Measurements from ENCODE around the gene FEZ2. TPM values are rescaled to one million over a fixed set of nuclear protein-coding genes. Genes with fewer than 3 reads are reported as not detected.
"Not testable (repeated sequence)": the region's sequence is repeated elsewhere in the genome, so short reads cannot be mapped to it uniquely, and the experiment has no call there.

FEZ2 gene, protein sequence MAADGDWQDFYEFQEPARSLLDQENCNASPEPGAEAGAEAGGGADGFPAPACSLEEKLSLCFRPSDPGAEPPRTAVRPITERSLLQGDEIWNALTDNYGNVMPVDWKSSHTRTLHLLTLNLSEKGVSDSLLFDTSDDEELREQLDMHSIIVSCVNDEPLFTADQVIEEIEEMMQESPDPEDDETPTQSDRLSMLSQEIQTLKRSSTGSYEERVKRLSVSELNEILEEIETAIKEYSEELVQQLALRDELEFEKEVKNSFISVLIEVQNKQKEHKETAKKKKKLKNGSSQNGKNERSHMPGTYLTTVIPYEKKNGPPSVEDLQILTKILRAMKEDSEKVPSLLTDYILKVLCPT
- 38.8 TPM for total RNA-seq

DNA sequence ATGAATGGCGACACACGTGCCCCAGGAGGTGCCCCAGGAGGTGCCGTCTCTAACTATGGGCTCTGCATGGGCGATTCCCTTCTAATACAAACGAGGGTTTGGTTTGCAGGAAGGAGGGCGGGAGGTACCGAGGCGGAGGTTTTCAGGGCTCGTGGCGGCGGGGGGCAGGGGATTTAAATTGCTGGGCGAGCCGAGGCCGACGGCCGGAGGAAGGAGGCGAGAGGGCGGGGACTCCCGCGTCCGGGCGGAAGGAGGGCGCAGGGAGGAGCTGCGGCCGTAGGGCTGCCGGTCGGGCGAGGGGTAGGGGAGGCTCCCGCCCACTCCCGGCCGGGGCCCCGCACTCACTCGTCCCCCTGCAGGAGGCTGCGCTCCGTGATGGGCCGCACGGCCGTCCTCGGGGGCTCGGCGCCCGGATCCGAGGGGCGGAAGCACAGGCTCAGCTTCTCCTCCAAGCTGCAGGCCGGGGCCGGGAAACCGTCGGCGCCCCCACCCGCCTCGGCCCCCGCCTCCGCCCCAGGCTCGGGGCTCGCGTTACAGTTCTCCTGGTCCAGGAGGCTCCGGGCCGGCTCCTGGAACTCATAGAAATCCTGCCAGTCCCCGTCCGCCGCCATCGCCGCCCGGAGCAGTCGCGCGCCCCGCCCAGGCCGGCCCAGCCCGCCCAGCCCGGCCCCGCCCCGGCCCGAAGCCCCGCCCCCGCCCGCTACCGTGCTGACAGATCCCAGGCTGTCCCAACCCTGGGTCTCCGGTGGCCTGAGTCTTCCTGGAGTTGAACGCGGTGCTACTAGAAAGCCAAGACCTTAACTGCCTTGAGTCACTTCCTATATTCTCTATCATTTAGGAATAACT is at the start of gene FEZ2:
TSS of gene FEZ2 (minus strand) at position 637 of the 846 bp plus-strand sequence. CDS start at position 611, 26 bp downstream.
- DNase-seq (ENCODE audit: low spot score): peak; percentile 66

DNA sequence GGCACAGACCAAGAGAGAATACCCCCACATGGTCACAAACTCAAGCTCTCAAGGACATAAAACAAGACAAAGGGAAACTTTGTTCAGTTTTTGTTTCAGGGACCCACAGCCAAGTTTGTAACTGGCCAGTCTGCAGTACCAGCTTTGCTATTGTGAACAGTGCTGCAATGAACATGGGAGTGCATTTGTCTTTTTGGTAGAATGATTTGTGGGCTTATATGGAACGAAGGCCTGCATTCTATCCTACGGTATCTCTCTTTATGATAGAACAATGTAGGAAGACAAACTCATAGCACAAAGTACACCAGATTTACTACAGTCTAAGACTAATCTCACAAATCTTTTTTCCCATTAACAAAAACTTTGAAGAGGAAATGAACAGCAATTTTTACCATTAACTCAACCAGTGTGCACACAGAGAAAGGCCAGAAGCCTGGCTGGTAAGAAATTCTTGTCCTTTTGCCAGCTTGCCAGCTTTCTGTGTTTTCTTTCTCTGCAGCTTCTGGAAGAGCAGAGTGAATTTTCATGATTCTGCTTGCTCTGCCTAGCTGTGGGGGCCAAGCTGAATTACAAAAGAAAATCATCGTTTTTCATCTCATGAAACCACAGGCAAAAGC is 37.1 kb upstream of the FEZ2 start:
- DNase-seq (ENCODE audit: low spot score): no peak

DNA sequence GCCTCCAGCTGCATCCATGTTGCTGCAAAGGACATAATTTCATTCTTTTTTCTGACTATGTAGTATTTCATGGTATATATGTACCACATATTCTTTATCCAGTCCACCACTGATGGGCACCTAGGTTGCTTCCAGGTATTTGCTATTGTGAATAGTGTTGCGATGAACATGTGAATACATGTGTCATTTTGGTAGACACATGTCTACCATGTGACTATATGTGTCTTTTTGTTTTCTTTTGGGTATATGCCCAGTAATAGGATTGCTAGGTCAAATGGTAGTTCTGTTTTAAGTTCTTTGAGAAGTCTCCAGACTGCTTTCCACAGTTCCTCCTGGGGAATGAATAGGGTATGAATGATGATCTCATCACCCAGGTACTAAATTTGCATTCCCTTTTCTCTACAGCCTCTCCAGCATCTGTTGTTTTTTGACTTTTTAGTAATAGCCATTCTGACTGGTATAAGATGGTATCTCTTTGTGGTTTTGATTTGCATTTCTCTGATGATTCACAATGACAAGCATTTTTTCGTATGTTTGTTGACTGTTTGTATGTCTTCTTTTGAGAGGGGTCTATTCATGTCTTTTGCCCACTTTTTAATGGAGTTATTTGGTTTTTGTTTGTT is 35.6 kb upstream of the FEZ2 start:
- DNase-seq (ENCODE audit: low spot score): no peak

DNA sequence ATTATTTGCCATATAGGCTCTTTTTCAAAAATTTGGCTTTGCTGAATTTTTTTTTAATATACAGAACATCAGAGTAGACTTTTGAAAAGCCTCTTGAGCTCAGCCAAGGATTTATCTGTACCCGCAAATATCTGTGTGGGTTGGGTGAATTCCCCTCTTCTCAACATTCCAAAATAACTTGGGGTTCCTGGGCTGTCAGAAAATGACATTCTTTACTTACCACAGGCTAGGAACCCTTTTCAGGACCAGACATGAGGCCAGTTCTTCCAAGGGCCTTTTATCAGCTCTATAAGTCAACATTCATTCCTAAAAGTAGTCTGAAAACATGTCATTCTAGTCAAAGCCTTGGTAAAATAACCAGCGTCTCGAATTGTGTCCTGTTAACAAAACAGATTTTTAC is 28.8 kb upstream of the FEZ2 start:
- DNase-seq (ENCODE audit: low spot score): no peak

DNA sequence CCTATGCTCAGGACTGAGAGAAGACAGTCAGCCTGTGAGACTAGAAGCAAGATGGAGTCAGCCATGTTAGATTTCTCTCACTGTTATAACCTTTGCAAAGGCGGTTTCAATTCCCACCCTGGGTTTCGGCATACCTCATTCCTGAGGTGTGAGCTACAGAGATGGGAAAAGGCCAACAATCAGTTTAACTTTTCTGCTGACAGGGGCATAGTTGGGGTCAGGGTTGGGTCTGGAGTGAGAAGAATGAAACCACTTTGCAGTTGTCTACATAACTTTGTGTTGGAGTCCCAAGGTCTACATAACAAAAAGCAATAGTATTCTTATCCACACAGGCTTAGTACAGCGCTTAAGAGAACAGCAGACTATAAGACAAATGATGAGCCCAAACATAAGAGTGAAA is 28.1 kb upstream of the FEZ2 start:
- DNase-seq (ENCODE audit: low spot score): no peak

DNA sequence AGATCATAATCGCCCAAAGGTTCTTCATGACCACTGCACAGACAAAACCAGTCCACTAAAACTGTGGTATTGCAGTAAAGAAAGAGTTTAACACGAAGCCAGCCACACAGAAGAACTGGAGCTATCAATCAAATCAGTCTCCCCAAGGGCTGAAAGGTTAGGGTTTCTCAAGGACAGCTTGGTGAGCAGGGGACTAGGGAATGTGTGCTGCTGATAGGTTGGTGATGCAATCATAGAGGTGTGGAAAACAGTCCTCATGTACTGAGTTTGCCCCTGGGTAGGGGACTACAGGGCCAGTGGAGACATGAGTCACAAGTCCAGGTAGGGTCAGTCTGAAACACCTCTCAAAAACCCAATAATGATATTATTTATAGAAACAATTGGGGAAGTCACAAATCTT is 27.3 kb upstream of the FEZ2 start:
- no peak for DNase-seq (ENCODE audit: low spot score)

DNA sequence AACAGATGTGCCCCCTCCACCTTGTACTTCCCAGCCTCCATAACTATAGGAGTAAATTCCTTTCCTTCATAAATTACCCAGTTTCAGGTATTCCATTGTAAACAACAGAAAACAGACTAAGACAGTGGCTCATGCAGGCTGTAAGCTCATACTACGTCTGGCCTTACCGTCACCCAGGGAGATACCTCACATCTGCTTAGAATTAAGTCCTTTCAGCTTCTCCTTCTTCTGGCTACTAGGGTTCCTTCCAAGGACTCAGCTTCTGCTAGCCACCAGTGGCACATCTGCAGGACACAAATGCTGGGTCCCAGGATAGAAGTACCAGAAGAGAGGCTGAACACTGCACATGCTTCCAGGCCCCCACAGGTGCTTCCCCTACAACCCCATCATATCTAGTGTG is 22.4 kb upstream of the FEZ2 start:
- no peak for DNase-seq (ENCODE audit: low spot score)

DNA sequence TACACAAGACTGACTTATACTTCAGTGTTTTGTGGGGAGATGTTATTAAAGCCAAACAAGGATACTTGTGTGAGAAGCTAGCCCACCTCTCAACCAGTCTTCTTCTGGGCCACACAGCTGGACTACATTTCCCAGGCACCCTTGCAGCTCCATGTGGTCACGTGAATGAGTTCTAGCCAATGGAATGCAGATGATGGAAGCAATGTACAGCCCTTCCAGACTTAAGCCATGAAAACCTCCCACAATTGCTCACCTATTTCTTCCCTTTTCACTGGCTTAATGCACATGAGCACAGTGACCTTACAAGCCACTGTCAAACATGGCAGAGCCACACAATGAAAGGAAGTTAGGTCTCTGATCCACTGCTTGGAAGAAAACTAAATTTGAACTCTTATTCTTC is 20.4 kb upstream of the FEZ2 start:
- no peak for DNase-seq (ENCODE audit: low spot score)

DNA sequence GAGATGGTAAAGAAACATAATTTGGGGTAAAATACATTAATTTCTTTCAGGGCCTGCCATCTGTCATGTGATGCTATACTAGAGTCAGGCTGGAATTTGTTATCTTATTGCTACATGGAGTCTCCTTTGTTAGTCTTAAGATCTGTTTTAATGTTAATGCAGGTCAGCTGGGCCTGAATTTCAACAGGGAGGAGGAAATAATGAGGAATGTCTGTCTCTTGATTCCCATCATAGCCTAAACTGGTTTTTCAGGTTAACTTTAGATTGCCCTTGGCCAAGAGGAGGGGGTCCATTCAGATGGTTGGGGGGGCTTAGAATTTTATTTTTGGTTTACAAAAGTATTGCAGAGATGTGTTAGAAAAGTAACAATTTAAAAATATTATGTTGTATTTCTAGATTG is 19.0 kb upstream of the FEZ2 start:
- DNase-seq (ENCODE audit: low spot score): no peak

DNA sequence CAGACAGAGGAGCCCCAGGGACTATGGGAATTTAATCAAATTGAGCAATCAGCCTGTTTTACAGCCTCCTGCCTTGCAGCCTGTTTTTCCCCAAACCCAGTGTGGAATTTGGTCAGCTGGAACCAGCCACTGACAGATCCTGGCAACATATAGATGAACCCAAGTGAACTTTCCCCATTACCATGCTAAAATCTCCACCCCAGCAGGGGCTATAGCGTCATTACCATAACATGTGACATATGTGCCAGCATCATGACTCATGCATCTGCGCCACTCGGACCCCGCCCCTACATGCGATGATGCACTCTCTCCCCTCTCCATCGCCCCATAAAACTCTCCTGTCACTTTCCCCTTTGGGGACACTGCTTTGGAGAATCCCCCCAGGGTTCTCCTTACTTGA is 17.3 kb upstream of the FEZ2 start:
- no peak for DNase-seq (ENCODE audit: low spot score)

DNA sequence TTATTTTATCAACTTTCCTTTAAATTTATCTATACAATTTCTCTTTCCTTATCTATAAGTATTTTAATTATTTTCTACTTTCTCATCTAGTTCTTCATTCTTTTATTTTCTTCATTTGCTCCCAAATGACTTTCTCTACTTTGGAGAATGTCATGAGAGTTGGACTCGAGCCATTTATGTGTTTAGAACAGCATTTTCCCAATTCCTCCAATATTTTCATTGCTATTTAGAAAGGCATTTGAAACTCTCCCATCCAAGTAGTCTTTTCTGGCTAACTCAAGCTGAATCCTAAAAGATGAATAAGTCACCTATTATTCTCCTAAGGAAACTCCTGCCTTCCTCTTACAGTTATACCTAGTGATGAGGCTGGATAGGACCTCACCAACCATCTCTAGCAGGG is 15.8 kb upstream of the FEZ2 start:
- DNase-seq (ENCODE audit: low spot score): no peak

DNA sequence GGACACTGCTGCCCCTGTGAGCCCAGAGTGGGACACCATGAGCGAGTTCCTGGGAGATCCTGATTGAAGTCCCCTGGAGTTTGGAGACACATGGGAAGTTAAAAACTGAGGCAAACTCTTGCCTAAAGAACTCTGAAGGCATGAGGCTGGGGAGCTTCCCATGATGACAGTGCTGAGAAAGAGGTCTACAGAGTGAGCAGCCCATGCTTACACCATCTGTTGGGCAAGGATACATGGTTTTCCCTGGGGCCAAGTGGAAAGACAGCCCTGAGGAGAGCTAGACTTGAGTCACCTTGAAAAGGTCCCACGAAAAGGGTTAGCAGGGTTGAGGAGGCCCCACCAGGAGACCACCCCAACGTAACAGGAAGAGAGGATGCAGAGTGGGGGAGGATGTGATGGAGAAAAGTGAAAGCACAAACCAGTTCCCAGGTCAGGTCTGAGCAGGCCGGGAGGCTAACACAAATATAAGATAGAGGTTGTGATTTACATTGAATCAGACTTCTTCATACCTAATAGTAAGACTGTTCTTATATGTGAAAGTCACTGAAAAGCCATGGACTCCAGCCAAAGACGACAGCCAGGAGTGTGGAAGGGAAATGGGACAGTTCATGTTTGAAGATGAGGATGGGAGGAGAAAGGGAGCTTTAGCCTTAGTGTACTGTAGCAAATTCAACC is 13.5 kb upstream of the FEZ2 start:
- no peak for DNase-seq (ENCODE audit: low spot score)

DNA sequence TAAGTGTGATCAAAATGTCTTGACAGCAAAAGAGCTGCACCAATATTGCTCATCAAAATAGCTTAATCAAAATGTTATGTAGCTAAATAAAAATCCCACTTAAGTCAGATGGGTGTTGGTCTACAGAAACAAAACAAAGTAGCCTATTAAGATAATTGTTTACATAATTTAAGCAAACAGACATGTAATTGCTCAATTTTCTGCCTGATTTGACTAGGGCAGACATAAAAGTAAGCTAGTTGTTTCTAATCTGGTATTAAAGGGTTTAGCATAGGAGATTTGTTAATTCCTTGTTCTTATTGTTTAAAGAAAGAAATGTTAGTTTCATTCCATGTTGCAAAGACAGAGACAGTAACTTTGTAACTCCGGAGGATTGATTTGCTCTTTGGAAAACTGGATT is 11.5 kb upstream of the FEZ2 start:
- no peak for DNase-seq (ENCODE audit: low spot score)

DNA sequence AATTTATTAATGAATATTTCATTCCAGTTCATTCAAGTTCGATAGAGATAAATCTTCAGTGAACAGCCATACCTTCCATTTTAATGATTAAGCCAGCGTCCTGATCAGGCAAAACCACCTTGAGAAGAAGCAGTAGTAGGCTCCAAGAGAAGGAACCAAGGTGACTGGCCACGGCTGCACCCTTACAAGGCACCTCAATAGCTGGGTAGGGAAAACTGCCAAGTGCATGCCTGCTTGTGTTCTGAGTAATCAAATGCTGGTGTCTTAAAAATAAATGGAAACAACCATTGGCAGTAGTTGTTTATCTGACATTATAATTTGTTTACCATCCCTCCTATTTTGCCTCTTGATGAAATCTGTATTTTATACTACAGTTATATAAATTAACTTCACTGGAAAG is 10.0 kb upstream of the FEZ2 start:
- DNase-seq (ENCODE audit: low spot score): no peak

DNA sequence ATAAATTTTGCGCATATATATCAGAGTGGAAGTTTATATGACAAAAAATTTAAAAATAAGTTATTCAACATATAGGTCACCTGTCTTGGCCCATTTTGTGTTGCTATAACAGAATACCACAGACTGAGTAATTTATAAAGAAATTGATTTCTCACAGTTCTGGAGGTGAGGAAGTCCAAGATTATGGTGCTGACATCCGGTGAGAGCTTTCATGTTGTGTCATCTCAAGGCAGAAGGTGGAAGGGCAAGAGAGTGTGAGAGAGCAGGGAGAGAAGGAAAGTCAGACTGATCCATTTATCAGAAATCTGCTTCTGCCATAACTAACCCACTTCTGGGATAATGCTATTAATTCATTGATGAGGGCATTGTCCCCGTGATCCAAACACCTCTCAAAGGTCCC is 9.0 kb upstream of the FEZ2 start:
- no peak for DNase-seq (ENCODE audit: low spot score)

DNA sequence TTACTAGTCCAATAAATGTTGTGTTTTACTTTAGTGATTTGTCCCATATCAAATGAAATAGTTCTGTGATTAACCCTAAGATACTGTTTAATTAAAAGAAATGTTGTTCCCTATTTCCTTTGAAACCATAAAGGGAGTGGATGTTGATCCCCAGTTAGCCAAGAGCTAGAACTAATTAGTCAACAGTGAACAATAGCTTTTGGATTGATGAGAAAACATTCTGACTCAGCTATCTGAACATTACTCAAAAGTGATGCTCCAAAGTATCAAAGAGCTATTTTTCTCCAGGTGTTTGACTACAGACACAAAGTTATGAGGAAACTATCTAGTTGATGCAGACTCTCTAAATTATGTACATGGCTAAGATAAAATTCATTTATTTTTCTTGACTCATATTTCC is 7.3 kb upstream of the FEZ2 start:
- no peak for DNase-seq (ENCODE audit: low spot score)

DNA sequence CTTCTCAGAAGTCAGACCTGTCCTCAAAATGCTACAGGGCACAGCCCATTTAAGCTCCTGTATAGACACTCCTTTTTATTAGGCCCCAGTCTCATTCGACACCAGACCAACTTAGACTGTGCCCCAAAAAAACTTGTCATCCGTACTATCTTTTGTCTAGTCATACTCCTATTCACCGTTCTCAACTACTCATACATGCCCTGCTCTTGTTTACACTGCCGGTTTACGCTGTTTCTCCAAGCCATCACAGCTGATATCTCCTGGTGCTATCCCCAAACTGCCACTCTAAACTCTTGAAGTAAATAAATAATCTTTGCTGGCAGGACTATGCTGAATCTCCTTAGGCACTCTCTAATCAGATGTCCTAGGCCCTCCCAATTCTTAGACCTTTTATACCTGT is 5.7 kb upstream of the FEZ2 start:
- not testable (repeated sequence) for DNase-seq (ENCODE audit: low spot score)

DNA sequence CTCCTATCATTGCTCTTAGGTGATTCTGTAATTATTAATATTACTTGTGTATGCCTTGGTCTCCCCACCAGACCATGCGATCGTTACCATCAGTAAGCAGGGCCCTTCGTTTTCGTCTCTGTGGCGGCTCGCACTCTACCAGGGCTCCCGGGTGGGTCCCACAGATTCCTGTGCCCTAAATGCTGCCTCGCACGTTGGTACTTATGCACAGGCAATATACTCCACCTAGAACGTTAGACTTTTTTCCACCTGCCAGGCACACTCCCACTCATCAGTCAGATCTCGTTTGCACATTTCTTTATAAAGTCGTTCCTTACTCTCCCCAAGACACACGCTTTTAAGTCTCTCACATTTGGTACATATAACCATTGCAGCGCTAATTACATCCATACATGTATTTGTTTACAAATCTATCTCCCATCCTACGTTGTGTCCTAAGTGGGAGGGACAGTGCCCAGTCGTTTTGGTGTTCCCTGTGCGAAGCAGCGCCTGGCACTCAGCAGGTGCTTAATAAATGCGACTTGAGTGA is 901 bp downstream of the FEZ2 start:
- no peak for DNase-seq (ENCODE audit: low spot score)

DNA sequence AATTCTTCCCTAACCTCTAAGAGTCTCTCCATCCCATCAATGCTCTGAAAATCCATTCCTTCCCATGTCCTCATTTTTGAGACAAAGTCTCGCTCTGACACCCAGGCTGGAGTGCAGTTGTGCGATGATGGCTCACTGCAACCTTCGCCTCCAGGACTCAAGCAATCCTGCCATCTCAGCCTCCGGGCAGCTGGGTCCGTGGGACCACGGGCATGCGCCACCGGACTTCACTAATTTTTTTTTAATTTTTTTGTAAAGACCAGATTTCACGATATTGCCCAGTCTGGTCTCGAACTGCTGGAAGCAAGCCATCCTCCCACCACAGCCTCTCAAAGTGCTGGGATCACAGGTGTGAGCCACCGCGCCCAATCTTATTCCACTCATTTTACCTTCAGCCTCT is 1.6 kb downstream of the FEZ2 start:
- DNase-seq (ENCODE audit: low spot score): no peak

DNA sequence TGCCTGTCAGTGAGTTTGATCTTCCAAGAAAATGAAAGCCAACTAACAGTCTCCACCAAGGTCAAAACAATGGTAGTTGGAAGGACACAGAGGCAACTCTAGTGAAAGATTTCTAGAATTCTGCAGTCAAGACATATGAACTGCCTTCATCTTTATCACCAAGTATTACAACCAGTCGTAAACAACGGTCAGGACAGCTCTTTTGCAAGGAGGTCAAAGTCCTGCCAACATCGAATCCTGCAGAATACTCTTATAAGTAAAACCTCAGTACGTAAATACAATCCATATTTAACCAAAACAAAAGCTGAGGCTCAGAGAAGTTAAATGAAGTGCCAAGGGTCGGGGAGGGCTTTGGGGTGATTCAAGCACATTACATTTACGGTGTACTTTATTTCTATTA is 3.1 kb downstream of the FEZ2 start:
- no peak for DNase-seq (ENCODE audit: low spot score)

DNA sequence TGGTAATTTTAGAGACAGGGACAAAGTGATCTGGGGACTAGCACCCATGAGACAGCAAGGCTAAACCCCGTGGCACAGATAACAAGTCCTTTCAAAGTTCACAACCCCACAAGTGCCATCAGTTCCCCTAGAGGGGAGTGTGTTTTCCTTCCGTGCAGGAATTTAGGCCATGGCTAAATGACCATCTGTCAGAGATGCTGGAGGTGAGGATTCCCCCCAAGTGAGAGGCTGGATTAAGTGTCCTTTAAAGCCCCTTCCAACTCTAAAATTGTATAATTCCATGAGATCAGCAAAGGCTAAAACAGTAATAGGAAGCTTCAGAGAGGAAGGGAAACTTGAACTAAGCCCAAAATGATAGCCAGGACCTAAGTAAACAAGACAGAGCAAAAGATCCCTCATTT is 8.7 kb downstream of the FEZ2 start:
- DNase-seq (ENCODE audit: low spot score): no peak

DNA sequence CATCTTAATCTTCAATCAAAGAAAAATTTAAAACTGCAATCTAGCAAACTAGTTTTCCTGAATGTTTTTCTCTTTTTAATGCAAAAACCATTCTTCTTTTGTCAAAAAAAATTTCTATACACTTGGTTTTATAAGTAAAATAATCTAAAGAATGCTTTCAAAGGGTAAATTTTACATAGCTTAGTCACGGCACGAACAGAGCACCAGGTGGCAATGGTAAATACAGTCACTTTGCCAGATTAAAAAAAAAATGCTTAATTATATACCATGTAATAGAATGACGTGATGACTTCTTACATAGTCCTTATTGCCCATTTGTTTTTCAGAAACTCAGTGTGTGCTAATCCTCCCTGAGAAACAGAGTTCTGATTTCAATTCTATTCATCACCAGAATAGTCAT is 10.4 kb downstream of the FEZ2 start:
- DNase-seq (ENCODE audit: low spot score): no peak

Measured in mucosa of gallbladder (tissue), 1 donor.